ENCODE results near the gene RAD52.
A peak's percentile ranks its signal among the peaks of the same experiment; 100 is the strongest.
"Not testable (repeated sequence)": the region's sequence is repeated elsewhere in the genome, so short reads cannot be mapped to it uniquely, and the experiment has no call there.

Gene RAD52

GRCh38 chr12:966724-967123 lies 17.2 kb upstream of the RAD52 start:
- DNase-seq: no peak

DNA sequence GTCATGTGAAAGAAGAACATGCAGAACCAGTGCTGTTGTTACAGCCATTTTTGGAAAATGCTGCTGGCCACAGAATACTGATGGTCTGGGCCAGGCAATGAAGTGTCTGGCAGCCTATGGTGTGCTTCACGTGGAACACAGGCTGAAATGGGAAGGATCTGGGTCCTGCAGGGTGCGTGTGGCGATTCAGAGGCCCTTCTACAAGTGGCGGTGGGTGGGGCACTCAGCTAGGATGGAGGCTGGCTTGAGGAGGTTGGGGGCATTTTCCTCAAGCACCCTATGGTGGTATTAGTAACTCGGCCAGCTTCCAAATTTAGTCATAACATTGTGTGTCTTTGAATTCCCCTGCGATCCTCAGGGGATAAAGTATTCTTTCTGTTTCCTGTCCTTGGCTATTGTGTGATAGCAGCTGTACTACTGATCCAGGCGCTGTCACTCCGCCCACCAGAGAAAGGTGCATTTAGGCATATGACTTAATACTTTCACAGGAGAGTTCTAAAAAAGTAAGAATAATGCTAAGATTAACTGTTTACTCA lies 9.2 kb upstream of the RAD52 start:
- no peak for DNase-seq

DNA sequence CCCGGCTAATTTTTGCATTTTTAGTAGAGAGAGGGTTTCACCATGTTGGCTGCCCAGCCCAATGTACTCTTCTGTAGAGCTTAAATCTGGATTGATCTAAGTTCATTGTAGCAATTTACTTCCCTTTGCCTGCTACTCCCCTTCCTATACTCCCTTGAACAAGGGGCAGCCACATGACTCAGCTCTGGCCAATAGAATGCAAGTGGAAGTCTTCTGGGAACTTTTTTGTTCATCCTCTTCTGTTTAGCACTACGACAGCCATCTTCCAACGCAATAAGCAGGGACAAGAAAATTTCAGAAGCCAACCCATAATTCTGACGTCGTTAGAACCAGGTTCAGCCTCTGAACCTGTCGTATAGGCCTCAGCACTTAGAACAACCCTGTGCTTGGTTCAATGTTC lies 6.4 kb upstream of the RAD52 start:
- no peak for DNase-seq

- DNase-seq: no peak
These were observed 5.2 kb upstream of the RAD52 start for GRCh38 chr12:954741-955140.

- DNase-seq: no peak
These were observed 4.3 kb upstream of the RAD52 start for GRCh38 chr12:953776-954175.

DNA sequence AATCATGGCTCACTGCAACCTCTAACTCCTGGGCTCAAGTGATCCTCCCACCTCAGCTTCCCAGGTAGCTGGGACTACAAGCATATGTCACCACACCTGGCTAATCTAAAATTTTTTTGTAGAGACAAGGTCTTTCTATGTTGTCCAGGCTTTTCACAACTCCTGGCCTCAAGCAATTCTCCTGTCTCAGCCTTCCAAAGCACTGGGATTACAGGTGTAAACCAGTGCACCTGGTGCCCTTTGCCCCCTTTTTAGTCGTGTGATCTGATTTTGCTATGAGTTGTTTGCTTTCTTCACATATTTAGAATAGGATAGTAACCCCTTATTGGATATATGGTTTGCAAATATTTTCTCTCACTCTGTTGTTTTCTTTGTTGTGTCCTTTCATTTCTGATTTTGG lies 1.7 kb upstream of the RAD52 start:
- DNase-seq: no peak

GRCh38 chr12:948238-948637 lies 1.3 kb downstream of the RAD52 start:
- DNase-seq: no peak

DNA sequence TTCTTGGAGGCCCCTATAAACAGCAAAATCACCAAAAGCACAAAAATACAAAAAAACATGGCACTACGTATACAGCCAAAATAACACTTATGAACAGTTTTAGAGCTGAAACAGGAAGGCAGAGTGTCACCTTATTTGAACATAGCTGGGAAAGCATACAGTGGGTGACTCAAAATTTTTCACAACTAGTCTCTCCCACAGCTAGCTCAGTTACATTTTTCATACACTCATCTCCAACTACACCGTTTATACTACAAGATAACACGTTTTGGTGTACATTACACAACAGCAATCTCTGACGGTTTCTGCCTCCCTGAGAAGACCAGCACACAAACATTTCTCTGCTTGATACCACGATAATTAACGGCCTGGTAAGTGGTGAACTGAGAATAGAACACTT lies 2.9 kb downstream of the RAD52 start:
- no peak for DNase-seq

DNA sequence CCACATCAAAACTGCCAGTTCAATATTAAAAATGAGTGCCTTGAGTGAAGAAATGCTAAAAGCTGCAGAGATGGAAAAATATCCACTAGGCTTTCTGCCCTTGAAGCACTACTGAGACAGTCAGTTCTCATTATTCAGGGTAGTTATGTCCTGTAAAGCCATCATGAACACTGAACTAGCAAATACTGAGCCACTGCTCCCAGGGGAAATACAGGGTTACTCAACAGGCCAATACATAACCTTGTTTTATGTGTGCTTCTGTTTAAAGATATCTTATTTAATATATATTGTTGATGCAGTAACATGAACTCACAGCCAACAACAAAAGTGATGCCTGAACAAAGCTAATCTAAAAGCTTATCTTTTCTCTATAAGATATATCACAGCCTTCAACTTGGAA lies 3.3 kb downstream of the RAD52 start:
- DNase-seq: no peak

- no peak for DNase-seq
These were observed 5.3 kb downstream of the RAD52 start for GRCh38 chr12:944211-944610.

DNA sequence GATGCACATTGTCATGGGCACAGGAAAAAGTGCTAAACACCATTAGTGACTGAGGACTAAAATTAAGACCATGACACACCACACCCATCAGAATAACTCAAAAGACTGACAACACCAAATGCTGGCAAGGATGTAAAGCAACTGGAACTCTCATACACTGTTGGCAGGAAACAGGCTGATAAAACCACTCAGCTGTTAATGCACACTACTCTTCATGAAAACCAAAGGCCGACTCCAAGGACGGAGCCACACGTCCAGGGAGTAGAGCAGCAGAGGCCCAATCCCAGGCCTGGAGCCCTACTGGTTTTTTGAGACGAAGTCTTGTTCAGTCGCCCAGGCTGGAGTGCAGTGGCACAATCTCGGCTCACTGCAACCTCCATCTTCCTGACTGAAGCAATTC lies 6.4 kb downstream of the RAD52 start:
- no peak for DNase-seq

DNA sequence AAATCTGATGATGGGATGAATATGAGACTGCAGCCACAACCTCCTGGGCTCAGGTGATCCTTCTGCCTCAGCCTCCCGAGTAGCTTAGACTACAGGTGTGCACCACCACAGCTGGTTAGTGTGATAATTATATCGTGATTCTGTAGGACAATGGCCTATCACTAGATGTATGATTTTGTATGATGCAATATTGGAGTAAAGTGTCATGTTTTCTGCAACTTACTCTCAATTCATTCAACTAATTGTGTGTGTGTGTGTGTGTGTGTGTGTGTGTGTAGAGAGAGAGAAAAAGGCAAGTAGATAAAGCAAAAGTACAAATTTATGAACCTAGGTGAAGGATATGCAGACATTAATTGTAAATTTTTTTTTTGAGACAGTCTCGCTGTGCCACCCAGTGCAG lies 10.7 kb downstream of the RAD52 start:
- DNase-seq: no peak

GRCh38 chr12:936377-937345 lies 12.8 kb downstream of the RAD52 start:
- DNase-seq: no peak

DNA sequence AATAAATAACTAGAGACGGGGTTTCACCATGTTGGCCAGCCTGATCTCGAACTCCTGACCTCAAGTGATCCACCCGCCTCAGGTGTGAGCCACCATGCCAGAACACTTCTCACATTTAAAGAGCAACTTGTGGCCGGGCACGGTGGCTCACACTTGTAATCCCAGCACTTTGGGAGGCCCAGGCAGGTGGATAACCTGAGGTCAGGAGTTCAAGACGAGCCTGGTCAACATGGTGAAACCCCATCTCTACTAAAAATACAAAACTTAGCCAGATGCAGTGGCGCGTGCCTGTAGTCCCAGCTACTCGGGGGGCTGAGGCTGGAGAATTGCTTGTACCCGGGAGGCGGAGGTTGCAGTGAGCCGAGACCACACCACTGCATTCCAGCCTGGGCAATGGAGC lies 13.6 kb downstream of the RAD52 start:
- not testable (repeated sequence) for DNase-seq

DNA sequence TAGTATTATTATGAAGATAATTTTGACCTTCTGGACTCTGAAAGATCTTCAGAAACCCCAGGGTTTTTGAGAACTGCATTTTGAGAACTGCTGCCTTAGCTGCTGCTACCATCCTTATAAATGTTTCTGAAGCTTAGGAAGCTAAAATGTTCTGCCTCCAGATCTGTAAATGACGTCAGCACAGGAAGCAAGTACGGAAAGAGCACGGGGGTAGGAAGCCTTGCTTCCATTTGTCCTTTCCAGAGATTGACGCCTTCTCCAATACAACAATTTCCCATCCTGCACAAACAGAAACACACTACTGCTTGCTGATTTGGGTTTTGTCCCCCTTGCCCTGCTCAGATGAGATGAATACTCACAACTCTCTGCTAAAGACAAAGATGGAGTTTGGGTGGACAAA lies 17.9 kb downstream of the RAD52 start:
- DNase-seq: no peak

GRCh38 chr12:931060-931459 lies 18.4 kb downstream of the RAD52 start:
- no peak for DNase-seq

DNA sequence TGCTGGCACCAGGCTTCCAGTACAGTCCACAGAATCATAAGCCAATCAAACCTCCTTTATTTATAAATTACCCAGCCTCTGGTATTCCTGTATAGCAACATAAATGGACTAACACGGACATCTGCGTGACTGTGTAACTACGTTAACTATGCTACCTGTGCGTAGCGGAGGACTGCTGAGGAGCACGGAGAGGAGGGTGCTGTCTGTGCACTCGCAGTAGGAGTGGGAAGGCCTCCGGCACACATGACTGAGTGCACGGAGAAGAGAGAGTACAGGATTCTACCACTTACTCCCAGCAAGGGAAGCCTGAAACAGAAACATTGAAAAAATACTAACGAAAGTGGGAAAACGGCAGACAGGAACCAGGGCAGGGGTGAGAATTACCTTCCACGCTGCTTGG lies 22.9 kb downstream of the RAD52 start:
- DNase-seq: no peak

GRCh38 chr12:922285-922684 lies 27.2 kb downstream of the RAD52 start:
- no peak for DNase-seq

DNA sequence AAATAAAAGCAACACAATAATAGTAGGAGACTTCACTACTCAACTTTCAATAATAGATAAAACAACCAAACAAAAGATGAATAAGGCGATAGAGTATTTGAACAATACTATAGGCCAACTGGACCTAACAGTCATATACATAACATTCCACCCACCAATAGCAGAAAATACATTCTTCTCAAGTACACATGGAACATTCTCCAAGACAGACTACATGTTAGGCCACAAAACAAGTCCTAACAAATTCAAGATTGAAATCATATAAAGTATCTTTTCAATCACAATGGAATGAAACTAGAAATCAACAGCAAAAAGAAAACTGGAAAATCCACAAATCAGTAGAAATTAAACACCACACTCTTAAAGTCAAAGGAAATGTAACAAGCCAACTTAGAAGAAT lies 28.8 kb downstream of the RAD52 start:
- DNase-seq: no peak

DNA sequence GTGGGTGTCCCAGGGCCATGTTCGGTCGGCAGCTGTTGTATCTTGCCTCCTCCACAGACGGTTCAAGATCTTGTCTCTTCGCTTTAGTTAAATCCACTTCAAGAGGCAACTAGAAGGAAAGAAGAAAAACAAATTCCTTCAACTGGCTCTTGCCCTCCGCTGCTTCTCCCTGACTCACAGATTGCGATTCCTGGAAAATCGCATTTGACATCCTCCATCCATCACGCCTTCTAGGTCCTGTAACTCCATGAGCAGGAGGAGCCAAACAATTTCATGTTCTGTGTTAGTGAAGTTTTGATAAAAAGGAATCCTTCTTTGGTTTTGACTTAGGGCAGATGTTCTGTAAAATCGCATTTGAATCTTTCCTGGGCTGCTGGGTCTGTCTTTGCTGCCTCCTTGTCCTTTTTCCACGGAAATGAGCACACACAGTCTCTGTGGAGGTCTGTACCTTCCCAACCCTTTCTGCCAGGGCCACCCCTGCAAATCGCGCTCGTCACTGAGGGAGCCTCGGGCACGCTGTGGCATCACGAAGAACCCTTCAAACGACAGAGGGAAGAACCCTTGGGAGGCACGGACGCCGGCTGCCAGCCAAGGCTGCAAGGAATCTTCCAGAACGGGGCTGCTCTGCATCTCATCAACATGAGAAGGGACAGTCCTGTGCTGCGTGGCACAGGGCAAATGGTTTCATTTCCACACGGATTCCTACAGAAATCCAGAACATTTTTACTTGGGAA lies 32.6 kb downstream of the RAD52 start:
- DNase-seq: no peak

DNA sequence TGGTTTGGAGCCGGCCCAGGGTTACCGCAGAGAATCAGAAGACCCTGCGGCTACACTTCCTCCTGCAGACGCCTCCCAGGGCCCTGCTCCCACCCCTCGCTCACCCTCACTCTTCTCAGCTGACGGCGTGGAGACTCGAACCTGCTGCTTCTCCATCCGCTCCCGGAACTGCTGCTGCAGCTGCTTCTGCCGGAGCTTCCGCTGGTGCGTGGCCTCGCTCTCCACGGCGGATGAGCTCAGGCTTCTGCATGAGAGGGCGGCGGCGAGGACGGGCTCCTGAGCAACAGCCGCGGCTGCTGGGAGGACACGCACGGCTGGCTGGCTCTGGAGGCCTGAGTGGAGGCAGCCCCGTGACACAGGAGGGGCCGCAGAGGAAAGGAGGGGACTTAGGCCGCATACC lies 33.3 kb downstream of the RAD52 start:
- DNase-seq: peak; percentile 25

DNA sequence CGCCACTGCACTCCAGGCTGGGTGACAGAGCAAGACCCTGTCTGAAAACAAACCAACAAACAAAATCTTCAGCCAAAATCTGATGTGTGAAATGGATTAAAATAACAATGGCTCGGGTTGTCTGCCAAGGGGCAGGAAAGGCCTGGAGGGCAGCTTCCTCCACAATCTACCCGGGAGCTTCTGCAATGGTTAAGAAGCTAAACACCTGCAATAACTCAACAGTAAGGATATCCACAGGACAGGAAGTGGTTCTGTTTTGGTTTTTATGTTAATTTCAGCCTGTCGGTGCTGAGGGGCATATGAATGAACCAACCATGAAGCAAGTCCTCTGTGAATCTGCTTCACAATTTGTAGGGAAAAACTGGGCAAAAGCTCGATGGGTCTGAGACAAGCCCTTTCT lies 34.4 kb downstream of the RAD52 start:
- DNase-seq: no peak

GRCh38 chr12:913919-914698 lies 35.4 kb downstream of the RAD52 start:
- no peak for DNase-seq

All from activated gamma-delta T cell treated with Interleukin-2 at 50 U/mL for 16 hours (primary cell).